Thyroid gland (tissue), 4 donors: ENCODE data around the gene ERVW-1.

Experiments
- CTCF ChIP-seq, 6 experiments: fragments of 200-600 bp in 3 of 6; fragments of 450-650 bp in 3 of 6; sonication (generic) in 3 of 6; IDR thresholded peaks; one replicate each; pipeline ENCODE4 v1.5.1; 2016 to 2019; ENCODE audit warnings: antibody characterized with exemption in 6 of 6, mild to moderate bottlenecking in 2 of 6, inconsistent platforms in 1 of 6, moderate library complexity in 1 of 6
- POLR2A ChIP-seq, 2 donors: fragments of 450-650 bp; IDR thresholded peaks; one replicate each; pipeline ENCODE4 v1.6.1; 2017; ENCODE audit warnings: antibody characterized with exemption in 2 of 2, mild to moderate bottlenecking in 2 of 2, moderate library complexity in 1 of 2

- TF ChIP-seq CTCF (IDR thresholded peaks at IDR 0.05) = no peak
- TF ChIP-seq POLR2A (IDR thresholded peaks at IDR 0.05) = no peak
Measured at GRCh38 chr7:92460109-92460508, 17.6 kb downstream of the ERVW-1 start.
